Measurements from ENCODE around the gene PHF5A.
A peak's percentile ranks its signal among the peaks of the same experiment; 100 is the strongest.

Gene PHF5A

DNA sequence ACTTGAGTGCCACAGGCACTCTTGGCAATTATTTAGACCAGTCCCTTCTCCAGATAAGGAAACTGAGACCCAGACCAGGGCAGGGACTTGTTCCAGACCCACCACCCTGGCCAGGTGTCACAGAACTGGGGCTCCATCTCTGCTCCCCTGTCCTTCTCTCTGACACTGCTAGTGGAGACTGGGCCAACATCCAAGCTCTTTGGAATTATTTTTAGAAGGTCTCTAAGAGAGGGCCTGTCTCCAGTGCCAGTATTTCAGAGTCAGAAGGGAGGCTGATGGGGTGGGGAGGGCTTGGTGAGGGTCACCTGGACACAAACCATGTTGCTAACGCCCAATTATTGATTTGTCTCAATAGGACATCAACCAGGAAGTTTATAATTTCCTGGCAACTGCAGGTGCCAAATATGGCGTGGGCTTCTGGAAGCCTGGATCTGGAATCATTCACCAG, 43.1 kb upstream of the PHF5A start:
- in situ Hi-C loops (cut with HindIII; ENCODE audit: low sequenced_read_pairs), result no loop called here
- no peak overlapping the region for H3K4me3 ChIP-seq (ENCODE audit: low read depth, low read length)
- no peak for TF ChIP-seq CTCF (IDR thresholded peaks at IDR 0.05; ENCODE audit: low read depth, low read length, missing control alignments)
- no peak for DNase-seq (ENCODE audit: low read depth)

DNA sequence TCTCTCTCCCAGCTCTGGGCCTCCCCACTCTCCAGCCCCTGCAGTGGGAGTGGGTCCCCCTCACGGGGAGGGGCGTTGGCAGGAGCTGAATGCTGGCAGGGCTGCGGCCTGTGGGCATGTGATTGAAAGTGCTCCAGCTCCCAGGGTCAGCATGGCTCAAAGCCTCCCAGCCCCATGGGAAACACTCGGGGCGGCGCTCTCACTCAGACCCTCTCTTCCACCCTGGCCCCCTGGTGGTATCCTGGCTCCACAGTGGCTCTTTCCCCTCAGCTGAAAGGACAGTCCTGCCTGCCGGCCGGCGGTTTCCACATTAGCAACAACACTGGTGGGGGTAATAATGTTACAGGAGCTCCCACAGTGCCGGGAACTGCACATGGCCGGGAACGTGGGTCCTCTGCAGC, 40.3 kb upstream of the PHF5A start:
- no peak overlapping the region for H3K4me3 ChIP-seq (ENCODE audit: low read depth, low read length)
- TF ChIP-seq CTCF (IDR thresholded peaks at IDR 0.05; ENCODE audit: low read depth, low read length, missing control alignments), result peak; percentile 57
- DNase-seq (ENCODE audit: low read depth), result no peak
- in situ Hi-C loops (cut with HindIII; ENCODE audit: low sequenced_read_pairs), result no loop called here

DNA sequence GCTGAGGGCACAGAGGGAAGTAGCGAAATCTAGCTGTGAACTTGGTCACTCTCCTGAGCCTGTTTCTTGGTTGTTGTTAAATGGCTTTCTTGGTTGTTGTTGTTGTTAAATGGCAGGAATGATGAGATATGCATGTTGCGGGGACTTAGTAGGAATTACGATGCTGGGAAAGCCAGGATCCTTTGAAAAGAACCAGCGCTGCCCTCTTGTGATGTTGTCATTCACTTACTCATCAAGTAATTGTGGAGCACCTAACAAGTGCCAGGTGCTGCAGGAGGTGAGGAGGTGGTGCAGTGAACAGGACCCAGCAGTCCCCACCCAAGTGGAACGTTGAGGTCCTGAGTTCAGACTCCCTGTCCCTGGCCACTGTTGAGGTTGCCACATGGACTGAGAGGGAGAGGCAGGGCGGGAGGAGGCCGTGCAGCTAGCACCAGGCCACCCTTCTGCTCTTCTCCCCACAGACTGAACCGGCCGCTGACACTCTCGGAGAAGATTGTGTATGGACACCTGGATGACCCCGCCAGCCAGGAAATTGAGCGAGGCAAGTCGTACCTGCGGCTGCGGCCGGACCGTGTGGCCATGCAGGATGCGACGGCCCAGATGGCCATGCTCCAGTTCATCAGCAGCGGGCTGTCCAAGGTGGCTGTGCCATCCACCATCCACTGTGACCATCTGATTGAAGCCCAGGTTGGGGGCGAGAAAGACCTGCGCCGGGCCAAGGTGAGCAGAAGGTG, 39.0 kb upstream of the PHF5A start:
- H3K4me3 ChIP-seq (ENCODE audit: low read depth, low read length), result no peak overlapping the region
- no peak for TF ChIP-seq CTCF (IDR thresholded peaks at IDR 0.05; ENCODE audit: low read depth, low read length, missing control alignments)
- in situ Hi-C loops (cut with HindIII; ENCODE audit: low sequenced_read_pairs), result no loop called here
- DNase-seq (ENCODE audit: low read depth), result no peak

GRCh38 chr22:41505511-41506220, 37.2 kb upstream of the PHF5A start:
- TF ChIP-seq CTCF (IDR thresholded peaks at IDR 0.05; ENCODE audit: low read depth, low read length, missing control alignments), result no peak
- no peak for DNase-seq (ENCODE audit: low read depth)
- in situ Hi-C loops (cut with HindIII; ENCODE audit: low sequenced_read_pairs), result no loop called here
- no peak overlapping the region for H3K4me3 ChIP-seq (ENCODE audit: low read depth, low read length)

- in situ Hi-C loops (cut with HindIII; ENCODE audit: low sequenced_read_pairs), result no loop called here
- no peak for TF ChIP-seq CTCF (IDR thresholded peaks at IDR 0.05; ENCODE audit: low read depth, low read length, missing control alignments)
Observed at GRCh38 chr22:41504816-41505215, 36.3 kb upstream of the PHF5A start.

GRCh38 chr22:41504397-41504796, 35.9 kb upstream of the PHF5A start:
- no peak for DNase-seq (ENCODE audit: low read depth)
- in situ Hi-C loops (cut with HindIII; ENCODE audit: low sequenced_read_pairs), result no loop called here
- H3K4me3 ChIP-seq (ENCODE audit: low read depth, low read length), result no peak overlapping the region
- no peak for TF ChIP-seq CTCF (IDR thresholded peaks at IDR 0.05; ENCODE audit: low read depth, low read length, missing control alignments)

More at GRCh38 chr22:41504816-41505215, 36.3 kb upstream of the PHF5A start:
- no peak overlapping the region for H3K4me3 ChIP-seq (ENCODE audit: low read depth, low read length)
- DNase-seq (ENCODE audit: low read depth), result no peak

Measured in astrocyte of the cerebellum (primary cell).